22Rv1 (cell line): ENCODE measurements around the gene SNAPC1.

Experiments
- H3K27ac ChIP-seq: fragments of 450-650 bp; 2 replicates; pipeline ENCODE4 v1.5.1; 2017
- CTCF ChIP-seq: fragments of 450-650 bp; IDR thresholded peaks from 2 replicates; pipeline ENCODE4 v1.5.1; 2017; ENCODE audit warnings: mild to moderate bottlenecking
- ZFX ChIP-seq: fragments of 450-650 bp; IDR thresholded peaks from 2 replicates; pipeline ENCODE4 v1.6.1; 2017; ENCODE audit warnings: antibody characterized with exemption, borderline replicate concordance

The SNAPC1 gene

GRCh38 chr14:61812347-61813095, 50.3 kb downstream of the SNAPC1 start, which contains the start of gene SYT16:
Gene SYT16, plus strand, starts transcription at chr14:61812703.
- H3K27ac ChIP-seq, result no peak within 1 kb of the TSS
- TF ChIP-seq ZFX (no peak), CTCF (no peak)

GRCh38 chr14:61813096-61813606, 50.9 kb downstream of the SNAPC1 start:
- no peak overlapping the region for H3K27ac ChIP-seq
- TF ChIP-seq ZFX (no peak), CTCF (no peak)

GRCh38 chr14:61822458-61822857, 60.2 kb downstream of the SNAPC1 start:
- no peak for TF ChIP-seq CTCF
- TF ChIP-seq ZFX, result no peak
- no peak overlapping the region for H3K27ac ChIP-seq

GRCh38 chr14:61832783-61833182, 70.6 kb downstream of the SNAPC1 start:
- no peak for TF ChIP-seq CTCF
- TF ChIP-seq ZFX, result no peak
- H3K27ac ChIP-seq, result no peak overlapping the region

- TF ChIP-seq ZFX (no peak), CTCF (no peak)
- no peak overlapping the region for H3K27ac ChIP-seq
These were observed 74.0 kb downstream of the SNAPC1 start for GRCh38 chr14:61836184-61836583.

- no peak for TF ChIP-seq CTCF
- TF ChIP-seq ZFX, result no peak
- H3K27ac ChIP-seq, result no peak overlapping the region
These were observed 74.6 kb downstream of the SNAPC1 start for GRCh38 chr14:61836807-61837206.
